Spleen (tissue), 7 donors: ENCODE measurements around the gene ATXN7.

Experiments
- CTCF ChIP-seq, 11 experiments: fragments of 200-600 bp in 7 of 11; fragments of 450-650 bp in 4 of 11; sonication (generic) in 4 of 11; IDR thresholded peaks in 8 of 11; conservative IDR thresholded peaks in 3 of 11; 1 replicate in 7 of 11; 2 replicates in 4 of 11; pipeline versions ENCODE4 v1.4.0 to v1.8.0; 2016 to 2021; ENCODE audit warnings: antibody characterized with exemption in 11 of 11, inconsistent platforms in 4 of 11, mild to moderate bottlenecking in 1 of 11
- POLR2A ChIP-seq, 3 donors: fragments of 450-650 bp; IDR thresholded peaks; one replicate each; pipeline ENCODE4 v1.5.1; 2017; ENCODE audit warnings: antibody characterized with exemption in 3 of 3, mild to moderate bottlenecking in 1 of 3
- POLR2AphosphoS5 ChIP-seq, 3 donors: sonication (generic); formaldehyde crosslinking; IDR thresholded peaks; one replicate each; pipeline ENCODE4 v1.5.1; 2017; ENCODE audit warnings: antibody characterized with exemption in 3 of 3
- donor health status: DM: no; HTN: no; CAD: no; lungs with moderate emphysema.
- donor health status: DM: no; HTN: no; CAD: no.
- donor health status: DM: no; HTN: no; CAD: no.

GRCh38 chr3:63972987-63973386, 109.3 kb downstream of the ATXN7 start:
- no peak for TF ChIP-seq POLR2A (IDR thresholded peaks at IDR 0.05)
- TF ChIP-seq CTCF (IDR thresholded peaks at IDR 0.05 in 8 of 11, conservative IDR thresholded peaks at IDR 0.05 in 3 of 11): no peak
- no peak for TF ChIP-seq POLR2AphosphoS5 (IDR thresholded peaks at IDR 0.05)
